Measurements from ENCODE around the gene LONP1.
"Not testable (repeated sequence)": the region's sequence is repeated elsewhere in the genome, so short reads cannot be mapped to it uniquely, and the experiment has no call there.

The LONP1 gene

GRCh38 chr19:5703819-5704818 lies 15.8 kb downstream of the LONP1 start:
- no peak for TF ChIP-seq ZNF274 (IDR thresholded peaks at IDR 0.05; ENCODE audit: low read depth, low read length)
- H3K4me3 ChIP-seq (ENCODE audit: low read length): no peak overlapping the region

GRCh38 chr19:5702053-5702410 lies 17.9 kb downstream of the LONP1 start:
- H3K4me3 ChIP-seq (ENCODE audit: low read length): not testable (repeated sequence)

- no peak for TF ChIP-seq ZNF274 (IDR thresholded peaks at IDR 0.05; ENCODE audit: low read depth, low read length)
- no peak overlapping the region for H3K4me3 ChIP-seq (ENCODE audit: low read length)
Observed at GRCh38 chr19:5700455-5701092, 19.4 kb downstream of the LONP1 start.

GRCh38 chr19:5698635-5699422 lies 21.1 kb downstream of the LONP1 start:
- no peak for TF ChIP-seq ZNF274 (IDR thresholded peaks at IDR 0.05; ENCODE audit: low read depth, low read length)

GRCh38 chr19:5697890-5698634 lies 21.9 kb downstream of the LONP1 start:
- TF ChIP-seq ZNF274 (IDR thresholded peaks at IDR 0.05; ENCODE audit: low read depth, low read length): no peak
- H3K4me3 ChIP-seq (ENCODE audit: low read length): no peak overlapping the region

More at GRCh38 chr19:5698635-5699422, 21.1 kb downstream of the LONP1 start:
- no peak overlapping the region for H3K4me3 ChIP-seq (ENCODE audit: low read length)

- no peak for TF ChIP-seq ZNF274 (IDR thresholded peaks at IDR 0.05; ENCODE audit: low read depth, low read length)
Observed at GRCh38 chr19:5697022-5697889, 22.7 kb downstream of the LONP1 start.

GRCh38 chr19:5696196-5697021 lies 23.5 kb downstream of the LONP1 start:
- H3K4me3 ChIP-seq (ENCODE audit: low read length): no peak overlapping the region
- TF ChIP-seq ZNF274 (IDR thresholded peaks at IDR 0.05; ENCODE audit: low read depth, low read length): no peak

More at GRCh38 chr19:5697022-5697889, 22.7 kb downstream of the LONP1 start:
- no peak overlapping the region for H3K4me3 ChIP-seq (ENCODE audit: low read length)

- no peak overlapping the region for H3K4me3 ChIP-seq (ENCODE audit: low read length)
- no peak for TF ChIP-seq ZNF274 (IDR thresholded peaks at IDR 0.05; ENCODE audit: low read depth, low read length)
Observed at GRCh38 chr19:5695649-5696195, 24.2 kb downstream of the LONP1 start.

- no peak for TF ChIP-seq ZNF274 (IDR thresholded peaks at IDR 0.05; ENCODE audit: low read depth, low read length)
- no peak overlapping the region for H3K4me3 ChIP-seq (ENCODE audit: low read length)
Observed at GRCh38 chr19:5694956-5695648, 24.8 kb downstream of the LONP1 start.

GRCh38 chr19:5694167-5694955 lies 25.6 kb downstream of the LONP1 start:
- no peak overlapping the region for H3K4me3 ChIP-seq (ENCODE audit: low read length)
- no peak for TF ChIP-seq ZNF274 (IDR thresholded peaks at IDR 0.05; ENCODE audit: low read depth, low read length)
